A673 (cell line): ENCODE data around the gene CRADD. TPM values are rescaled to one million over a fixed set of nuclear protein-coding genes. Genes with fewer than 3 reads are reported as not detected.
"Not testable (repeated sequence)": the region's sequence is repeated elsewhere in the genome, so short reads cannot be mapped to it uniquely, and the experiment has no call there.

Source experiments
- BruUV-seq: library from RNA; stranded (reverse); fragments of 400-500 nt; replicated peaks from 2 replicates; lab custom pipeline; 2021; lab: Mats Ljungman, UMichigan
- CTCF ChIA-PET: fragments of 300-600 bp; sonication (Branson Sonifier 250); formaldehyde crosslinking; loops from one replicate; lab custom pipeline; 2022; ENCODE audit warnings: antibody characterized with exemption; lab: Charles Lee
- POLR2A ChIA-PET: fragments of 300-600 bp; sonication (Branson Sonifier 250); formaldehyde crosslinking; loops from one replicate; lab custom pipeline; 2022; ENCODE audit warnings: antibody characterized with exemption; ENCODE audit not compliant: low non-redundant PET; lab: Charles Lee
- DNase-seq: peaks from one replicate; pipeline ENCODE4 v3.0.0-alpha.2; 2015; ENCODE audit warnings: low spot score
- H3K27ac ChIP-seq: fragments of 200-600 bp; sonication (generic); 2 replicates; pipeline ENCODE4 v1.5.1; 2016; ENCODE audit warnings: mixed run types, low read depth, mild to moderate bottlenecking, mixed read lengths, antibody characterized with exemption, low read length; ENCODE audit not compliant: poor library complexity, severe bottlenecking
- H3K27me3 ChIP-seq: fragments of 200-600 bp; sonication (generic); replicated peaks from 2 replicates; pipeline ENCODE4 v1.6.1; 2017; ENCODE audit warnings: mixed run types, low read depth, mild to moderate bottlenecking, mixed read lengths, antibody characterized with exemption, low read length; ENCODE audit not compliant: insufficient read depth, poor library complexity
- H3K36me3 ChIP-seq: fragments of 200-600 bp; sonication (generic); 2 replicates; pipeline ENCODE4 v1.6.1; 2016; ENCODE audit warnings: mixed run types, mild to moderate bottlenecking, mixed read lengths, antibody characterized with exemption, low read length; ENCODE audit not compliant: insufficient read depth, poor library complexity, severe bottlenecking
- H3K4me1 ChIP-seq: fragments of 200-600 bp; sonication (generic); 2 replicates; pipeline ENCODE4 v1.6.1; 2017; ENCODE audit warnings: mixed run types, mild to moderate bottlenecking, mixed read lengths, antibody characterized with exemption, low read length; ENCODE audit not compliant: insufficient read depth, poor library complexity, severe bottlenecking
- H3K4me3 ChIP-seq: fragments of 200-600 bp; sonication (generic); 2 replicates; pipeline ENCODE4 v1.5.1; 2016; ENCODE audit warnings: low read depth, mixed run types, mild to moderate bottlenecking, mixed read lengths, low read length; ENCODE audit not compliant: poor library complexity, severe bottlenecking
- H3K9me3 ChIP-seq: fragments of 200-600 bp; sonication (generic); 2 replicates; pipeline ENCODE4 v1.6.1; 2016; ENCODE audit warnings: mixed run types, low read depth, mild to moderate bottlenecking, mixed read lengths, antibody characterized with exemption, low read length; ENCODE audit not compliant: poor library complexity, severe bottlenecking
- EZH2 ChIP-seq: fragments of 200-600 bp; sonication (generic); IDR thresholded peaks from 2 replicates; pipeline ENCODE4 v1.6.1; 2017; ENCODE audit warnings: borderline replicate concordance, low read depth, mild to moderate bottlenecking, mixed read lengths, antibody characterized with exemption, low read length; ENCODE audit not compliant: poor library complexity, severe bottlenecking
- intact Hi-C: fragments of 100-400 bp; cut with micrococcal nuclease; formaldehyde crosslinking; loops from one replicate; pipeline ENCODE4 v1.10.0; 2022; ENCODE audit not compliant: unreplicated experiment
- total RNA-seq: library from RNA; stranded (reverse); gene quantifications from 2 replicates; pipeline ENCODE4 v1.2.3, GENCODE V29; 2021
- TF ChIP-seq, protein P1 (sequence below): fragments of 300-800, 200-600 bp; sonication (generic); conservative IDR thresholded peaks from 2 replicates; pipeline ENCODE4 v1.5.1; 2017; ENCODE audit warnings: low read depth, mild to moderate bottlenecking, antibody characterized with exemption, low read length, moderate library complexity, mixed read lengths

The CRADD gene
- total RNA-seq, 1 experiment from 2014 or later, result 9.1 TPM

DNA sequence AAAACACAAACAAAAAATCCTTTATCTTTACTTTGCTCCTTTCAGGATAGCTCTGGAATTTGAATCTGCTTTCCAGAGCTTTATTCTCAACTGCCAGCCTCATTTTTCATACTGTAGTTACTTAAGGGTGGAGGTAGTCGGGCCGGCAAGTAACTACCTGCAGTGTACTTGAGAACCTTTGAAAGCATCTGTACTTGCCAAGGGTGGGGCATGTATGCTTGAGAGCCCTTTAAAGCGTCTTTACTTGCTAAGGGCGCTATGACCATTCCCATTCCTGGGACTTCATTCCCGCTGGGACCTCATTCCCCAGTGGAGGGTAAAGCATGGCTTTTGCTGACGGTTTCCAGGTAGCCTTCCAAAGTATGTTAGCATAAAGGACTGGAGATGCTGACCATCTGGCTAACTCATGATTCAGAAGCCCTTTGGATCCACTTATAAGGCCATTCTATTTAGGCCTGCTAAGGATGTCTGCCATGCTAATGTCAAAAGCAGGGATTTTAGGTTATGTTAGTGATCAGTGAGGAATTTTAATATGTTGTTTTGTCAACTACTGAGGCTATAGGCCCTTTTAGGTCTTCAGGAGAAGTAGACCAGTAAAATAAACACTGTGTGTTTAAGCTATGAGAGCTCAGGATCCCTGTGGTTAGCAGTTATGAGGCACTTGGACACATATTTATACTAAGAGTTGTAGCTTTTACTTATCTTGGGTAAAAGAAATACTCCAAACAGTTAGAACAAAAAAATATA lies 74.9 kb downstream of the CRADD start:
- H3K4me3 ChIP-seq, result no peak overlapping the region
- no peaks in the 10 kb centered on the region for H3K4me1 ChIP-seq
- DNase-seq, result no peak
- no peaks in the 10 kb centered on the region for H3K27me3 ChIP-seq
- no peak for TF ChIP-seq EZH2
- TF ChIP-seq, protein P1, sequence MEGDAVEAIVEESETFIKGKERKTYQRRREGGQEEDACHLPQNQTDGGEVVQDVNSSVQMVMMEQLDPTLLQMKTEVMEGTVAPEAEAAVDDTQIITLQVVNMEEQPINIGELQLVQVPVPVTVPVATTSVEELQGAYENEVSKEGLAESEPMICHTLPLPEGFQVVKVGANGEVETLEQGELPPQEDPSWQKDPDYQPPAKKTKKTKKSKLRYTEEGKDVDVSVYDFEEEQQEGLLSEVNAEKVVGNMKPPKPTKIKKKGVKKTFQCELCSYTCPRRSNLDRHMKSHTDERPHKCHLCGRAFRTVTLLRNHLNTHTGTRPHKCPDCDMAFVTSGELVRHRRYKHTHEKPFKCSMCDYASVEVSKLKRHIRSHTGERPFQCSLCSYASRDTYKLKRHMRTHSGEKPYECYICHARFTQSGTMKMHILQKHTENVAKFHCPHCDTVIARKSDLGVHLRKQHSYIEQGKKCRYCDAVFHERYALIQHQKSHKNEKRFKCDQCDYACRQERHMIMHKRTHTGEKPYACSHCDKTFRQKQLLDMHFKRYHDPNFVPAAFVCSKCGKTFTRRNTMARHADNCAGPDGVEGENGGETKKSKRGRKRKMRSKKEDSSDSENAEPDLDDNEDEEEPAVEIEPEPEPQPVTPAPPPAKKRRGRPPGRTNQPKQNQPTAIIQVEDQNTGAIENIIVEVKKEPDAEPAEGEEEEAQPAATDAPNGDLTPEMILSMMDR, result no peak
- intact Hi-C loops, result no loop called here
- POLR2A ChIA-PET, result interaction anchor here (0.6 kb wide), 1 partner anchor 764 kb away, joined by 3 read pairs; no protein-coding TSS in a partner anchor
- peaks cover 3% of the 10 kb centered on the region for H3K9me3 ChIP-seq
- H3K27ac ChIP-seq, result no peak overlapping the region
- BruUV-seq, result no TSS peak
- no peaks in the 10 kb centered on the region for H3K36me3 ChIP-seq
- CTCF ChIA-PET, result no interaction called here

DNA sequence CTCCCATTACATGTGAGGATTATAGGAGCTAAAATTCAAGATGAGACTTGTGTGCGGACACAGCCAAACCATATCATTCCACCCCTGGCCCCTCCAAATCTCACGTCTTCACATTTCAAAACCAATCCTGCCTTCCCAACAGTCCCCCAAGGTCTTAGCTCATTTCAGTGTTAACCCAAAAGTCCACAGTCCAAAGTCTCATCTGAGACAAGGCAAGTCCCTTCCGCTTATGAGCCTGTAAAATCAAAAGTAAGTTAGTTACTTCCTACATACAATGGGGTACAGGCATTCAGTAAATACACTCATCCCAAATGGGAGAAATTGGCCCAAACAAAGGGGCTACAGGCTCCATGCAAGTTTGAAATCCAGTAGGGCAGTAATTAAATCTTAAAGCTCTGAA lies 76.1 kb downstream of the CRADD start:
- Histone ChIP-seq H3K4me1 (no peaks in the 10 kb centered on the region), H3K4me3 (no peak overlapping the region), H3K9me3 (peaks cover 3% of the 10 kb centered on the region), H3K27me3 (no peaks in the 10 kb centered on the region), H3K27ac (no peak overlapping the region), H3K36me3 (no peaks in the 10 kb centered on the region)
- DNase-seq, result no peak
- CTCF ChIA-PET, result no interaction called here
- TF ChIP-seq, protein P1, result no peak
- TF ChIP-seq EZH2, result no peak
- intact Hi-C loops, result no loop called here
- BruUV-seq, result no TSS peak
- POLR2A ChIA-PET, result no interaction called here

- no peak for TF ChIP-seq EZH2
- TF ChIP-seq, protein P1, result no peak
- intact Hi-C loops, result no loop called here
- Histone ChIP-seq H3K36me3 (no peaks in the 10 kb centered on the region), H3K27ac (no peak overlapping the region), H3K4me1 (no peaks in the 10 kb centered on the region), H3K27me3 (no peaks in the 10 kb centered on the region), H3K4me3 (no peak overlapping the region), H3K9me3 (peaks cover 3% of the 10 kb centered on the region)
- ChIA-PET CTCF (no interaction called here), POLR2A (no interaction called here)
- DNase-seq, result no peak
- no TSS peak for BruUV-seq
Measured at GRCh38 chr12:93753838-93754429, 76.8 kb downstream of the CRADD start.

- H3K27ac ChIP-seq, DNase-seq, CTCF ChIA-PET, H3K4me1 ChIP-seq, intact Hi-C loops, BruUV-seq, H3K27me3 ChIP-seq, H3K4me3 ChIP-seq, H3K9me3 ChIP-seq, H3K36me3 ChIP-seq: not testable (repeated sequence)
- POLR2A ChIA-PET, result interaction anchor here (0.6 kb wide), 1 partner anchor 1051 kb away, joined by 17 read pairs; no protein-coding TSS in a partner anchor
Measured at GRCh38 chr12:93754859-93755258, 77.7 kb downstream of the CRADD start.
